NCI-H2227 treated with DMSO at 0.1 percent for 48 hours (cell line): ENCODE results near the gene TM9SF4.

Experiments
- DNase-seq: peaks from one replicate; lab custom pipeline; 2025; lab: John Stamatoyannopoulos, UW

Gene TM9SF4

GRCh38 chr20:32129863-32130262, 20.3 kb downstream of the TM9SF4 start:
- DNase-seq = no peak

GRCh38 chr20:32130352-32130751, 20.8 kb downstream of the TM9SF4 start:
- DNase-seq = no peak

GRCh38 chr20:32130965-32131364, 21.5 kb downstream of the TM9SF4 start:
- DNase-seq = no peak

- DNase-seq = no peak
Observed at GRCh38 chr20:32132911-32133549, 23.5 kb downstream of the TM9SF4 start.

DNA sequence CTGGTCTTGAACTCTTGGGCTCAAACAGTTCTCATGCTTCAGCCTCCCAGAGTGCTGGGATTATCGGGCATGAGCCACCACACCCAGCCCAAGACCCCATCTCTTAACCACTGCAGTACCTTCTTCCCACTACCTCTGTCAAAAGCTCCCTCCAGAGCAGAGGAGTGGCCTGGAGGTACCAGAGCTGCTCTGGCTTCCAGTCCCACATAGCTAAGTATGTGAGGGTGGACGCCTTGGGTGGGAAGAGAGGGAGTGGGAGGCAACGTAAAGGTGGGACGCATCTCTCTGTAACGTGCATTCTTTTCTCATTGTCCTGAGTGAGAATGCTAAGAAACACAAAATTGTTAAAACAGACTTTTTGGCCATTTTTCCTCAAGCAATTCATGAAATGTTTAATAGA, 24.5 kb downstream of the TM9SF4 start:
- no peak for DNase-seq

DNA sequence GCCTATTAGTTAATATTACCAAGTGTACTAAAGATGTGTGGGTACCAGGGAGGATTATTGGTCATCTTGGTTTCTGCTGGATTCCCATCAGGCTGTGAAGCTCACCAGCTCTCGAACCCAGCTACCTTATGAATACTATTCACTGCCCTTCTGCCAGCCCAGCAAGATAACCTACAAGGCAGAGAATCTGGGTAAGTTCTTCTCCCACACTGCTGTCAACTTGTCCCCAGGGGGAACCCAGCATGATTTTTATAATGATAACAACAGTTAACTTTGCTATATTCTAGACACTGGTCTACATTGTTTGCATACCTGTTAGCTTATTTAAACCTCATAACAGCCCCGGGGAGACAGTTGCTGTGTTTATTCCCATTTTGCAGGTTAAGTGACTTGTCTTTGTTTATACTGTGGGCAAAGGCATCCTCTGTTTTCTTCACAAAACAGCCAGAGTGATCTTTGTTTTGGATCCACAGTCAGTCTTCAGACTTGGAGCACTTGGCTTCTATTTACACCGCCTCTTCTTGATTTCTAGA, 26.5 kb downstream of the TM9SF4 start:
- no peak for DNase-seq

DNA sequence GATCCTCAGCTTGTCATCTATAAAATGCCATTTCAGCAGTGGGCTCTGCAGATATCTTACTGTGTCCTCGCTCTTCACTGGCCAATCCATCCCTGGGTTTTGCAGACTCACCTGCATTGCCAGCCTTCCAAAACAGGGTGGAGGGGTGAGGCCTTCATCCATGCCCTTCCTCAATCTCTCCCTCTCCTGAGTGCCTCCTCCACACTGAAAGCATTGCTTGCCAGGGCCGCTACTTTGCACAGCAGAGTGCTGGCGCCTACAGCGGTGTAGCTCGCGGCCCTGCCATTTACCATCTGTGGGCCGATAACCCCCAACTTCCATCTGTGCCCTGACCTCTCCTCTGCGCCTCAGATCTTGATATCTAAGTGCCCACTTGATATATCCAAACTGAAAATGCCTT, 29.4 kb downstream of the TM9SF4 start:
- DNase-seq = no peak

DNA sequence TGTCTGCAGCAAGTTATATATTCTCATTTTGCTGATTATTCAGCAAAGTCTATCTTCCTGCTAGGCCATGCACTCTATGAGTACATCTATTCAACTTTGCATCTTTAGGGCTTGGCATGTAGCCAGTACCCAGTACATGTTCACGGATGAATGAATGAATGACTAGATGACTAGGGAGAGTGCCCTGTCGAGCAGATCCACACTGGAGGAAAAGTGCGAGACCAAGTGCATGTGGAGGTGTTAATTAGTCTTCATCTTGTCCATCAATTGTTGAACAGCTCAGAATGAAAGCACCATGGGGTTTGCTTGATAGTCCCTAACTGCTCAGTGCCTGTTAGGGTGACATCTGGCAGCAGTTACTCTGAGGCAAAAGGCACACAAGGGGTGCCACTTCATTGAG, 30.4 kb downstream of the TM9SF4 start:
- DNase-seq = no peak

DNA sequence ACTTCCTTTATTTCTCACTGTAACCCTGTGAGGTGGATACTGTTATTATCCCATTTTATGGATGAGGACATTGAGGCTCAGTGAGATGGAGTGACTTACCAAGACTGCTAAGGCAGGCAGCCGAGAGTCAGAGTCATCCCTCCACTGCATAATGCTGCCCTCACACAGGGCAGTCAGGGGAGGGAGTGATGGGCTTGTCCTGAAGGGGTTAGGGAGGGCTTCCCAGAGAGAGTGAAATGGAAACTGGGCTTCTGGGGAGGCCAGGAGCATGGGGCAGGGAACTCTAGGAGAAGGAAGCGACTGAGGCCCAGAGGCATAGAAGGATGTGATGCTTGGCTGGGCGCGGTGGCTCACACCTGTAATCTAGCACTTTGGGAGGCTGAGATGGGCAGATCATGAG, 31.1 kb downstream of the TM9SF4 start:
- DNase-seq = no peak

GRCh38 chr20:32141465-32141980, 32.0 kb downstream of the TM9SF4 start:
- no peak for DNase-seq

- DNase-seq = no peak
Observed at GRCh38 chr20:32142088-32142487, 32.6 kb downstream of the TM9SF4 start.

DNA sequence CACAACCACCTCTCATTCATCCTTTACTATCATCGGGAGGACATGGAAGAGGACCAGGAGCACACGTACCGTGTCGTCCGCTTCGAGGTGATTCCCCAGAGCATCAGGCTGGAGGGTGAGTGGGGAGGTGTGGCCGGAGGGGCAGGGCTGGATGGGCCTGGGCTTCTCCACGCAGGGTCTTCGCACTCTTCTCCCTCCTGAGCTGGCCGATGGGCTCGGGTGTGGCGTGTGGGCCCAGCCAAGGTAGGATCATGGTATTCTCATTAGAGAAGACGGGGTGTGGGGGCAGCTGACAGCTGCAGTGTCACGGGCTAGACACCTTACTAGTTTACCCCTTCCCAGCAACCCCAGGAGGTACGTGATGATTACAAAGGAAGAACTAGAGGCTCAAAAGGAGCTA, 33.5 kb downstream of the TM9SF4 start:
- no peak for DNase-seq

- DNase-seq = no peak
Observed at GRCh38 chr20:32144898-32145662, 35.6 kb downstream of the TM9SF4 start.

GRCh38 chr20:32149566-32150170, 40.2 kb downstream of the TM9SF4 start:
- no peak for DNase-seq

GRCh38 chr20:32150291-32150848, 40.9 kb downstream of the TM9SF4 start:
- no peak for DNase-seq

DNA sequence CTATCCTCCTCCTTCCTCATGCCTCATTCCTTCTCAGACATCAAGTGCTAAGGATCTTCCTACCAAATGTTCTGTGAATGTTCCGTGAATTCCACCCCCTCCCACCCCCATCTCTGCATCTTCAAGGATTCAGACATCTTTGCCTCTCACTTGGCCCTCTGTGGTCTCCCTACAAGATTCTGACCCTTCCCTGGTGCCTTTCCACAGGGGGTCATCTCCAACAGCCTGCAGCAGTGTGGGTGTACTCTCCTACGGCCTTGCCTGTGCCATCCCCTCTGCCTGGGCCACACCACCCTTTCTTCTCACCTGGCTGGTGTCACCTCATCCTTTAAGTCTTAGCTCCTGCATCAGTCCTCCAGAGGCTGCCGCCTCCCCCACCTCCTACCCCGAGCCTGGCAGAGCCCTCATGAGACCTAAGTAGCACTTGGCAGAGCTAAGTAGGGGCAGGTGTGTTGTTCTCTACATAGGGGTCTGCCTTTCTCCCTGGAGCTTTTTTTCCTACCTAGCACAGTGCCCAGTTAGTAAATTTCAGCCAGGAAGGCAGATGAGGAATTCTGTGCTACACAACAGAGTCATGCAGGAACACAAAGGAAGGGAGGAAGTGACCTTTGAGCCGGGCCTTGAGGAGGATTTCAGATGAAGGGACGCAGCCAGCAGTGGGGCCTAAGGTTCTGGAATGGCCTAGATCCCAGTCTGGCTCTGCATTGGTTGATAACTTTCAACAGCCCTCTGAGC, 43.1 kb downstream of the TM9SF4 start:
- DNase-seq = no peak

GRCh38 chr20:32153156-32153665, 43.7 kb downstream of the TM9SF4 start:
- no peak for DNase-seq

DNA sequence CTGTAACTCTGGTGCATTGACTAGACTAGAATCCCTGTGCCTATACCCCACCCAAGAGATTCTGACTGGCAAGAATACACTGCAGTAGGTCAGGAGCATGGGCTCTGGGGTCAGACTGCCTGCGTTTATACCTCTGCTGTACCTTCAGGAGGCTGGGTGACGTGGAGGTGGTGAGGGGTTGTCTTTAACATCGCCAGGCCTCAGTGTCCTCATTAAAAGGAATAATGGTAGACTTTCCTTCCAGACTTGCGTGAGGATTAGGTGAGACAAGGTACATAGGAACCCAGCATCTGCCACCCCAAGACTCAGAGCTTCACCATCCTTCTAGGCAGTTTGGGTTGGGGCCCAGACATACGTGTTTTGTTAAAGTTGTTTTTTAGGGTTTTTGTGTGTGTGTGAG, 44.3 kb downstream of the TM9SF4 start:
- DNase-seq = no peak

GRCh38 chr20:32155017-32155981, 45.8 kb downstream of the TM9SF4 start:
- DNase-seq = no peak

DNA sequence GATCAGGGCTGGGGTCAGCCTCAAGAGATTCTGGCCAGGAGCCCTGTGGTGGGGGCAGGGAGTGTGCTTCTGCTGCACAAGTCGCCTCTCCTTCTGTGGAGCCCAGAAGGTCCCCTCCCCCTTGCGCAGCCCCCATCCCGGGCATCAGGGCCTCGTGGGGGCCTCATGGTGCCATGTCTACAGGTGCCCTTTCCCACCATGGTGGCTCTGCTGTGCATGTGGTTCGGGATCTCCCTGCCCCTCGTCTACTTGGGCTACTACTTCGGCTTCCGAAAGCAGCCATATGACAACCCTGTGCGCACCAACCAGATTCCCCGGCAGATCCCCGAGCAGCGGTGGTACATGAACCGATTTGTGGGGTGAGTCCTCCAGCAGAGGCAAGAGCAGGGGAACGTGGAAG, 48.1 kb downstream of the TM9SF4 start:
- no peak for DNase-seq
